K562 (cell line): ENCODE data around the gene TNRC6B. TPM values are rescaled to one million over a fixed set of nuclear protein-coding genes. Genes with fewer than 3 reads are reported as not detected.

Experiments
- ATAC-seq: fragments of 200-7000 bp; cut with Tn5 transposase; 3 replicates; pipeline ENCODE4 v1.9.1; 2020; ENCODE audit warnings: moderate library complexity
- BruUV-seq: library from RNA; stranded (reverse); fragments of 400-500 nt; replicated peaks from 2 replicates; lab custom pipeline; 2021; lab: Mats Ljungman, UMichigan
- CTCF ChIA-PET: fragments of 300-600 bp; formaldehyde crosslinking; extraction: SDS; loops from one replicate; lab custom pipeline; 2021; ENCODE audit warnings: low intra/inter-chr PET ratio; lab: Yijun Ruan, JAX
- POLR2A ChIA-PET: fragments of 300-600, 350-650 bp; sonication (Branson Sonifier 250); formaldehyde crosslinking; extraction: SDS; loops from one replicate; lab custom pipeline; 2021; ENCODE audit warnings: antibody characterized with exemption, inconsistent platforms; lab: Yijun Ruan, JAX
- DNase-seq, 4 experiments: peaks; one replicate each; pipeline versions ENCODE4 v3.0.0 to v3.0.0-alpha.2; 2011 to 2018; ENCODE audit warnings: low spot score in 3 of 4, mixed read lengths in 3 of 4; ENCODE audit errors: extremely low read depth in 1 of 4
- FAIRE-seq: peaks from 2 replicates; lab custom pipeline; 2011; peaks lifted over from hg19 to GRCh38; lab: Jason Lieb, UNC
- H2AFZ ChIP-seq: 2 replicates; pipeline ENCODE4 v1.6.0; 2011; ENCODE audit warnings: low read depth, low read length, control low read depth, inconsistent platforms
- H3K27ac ChIP-seq: fragments of 200-600 bp; 3 replicates; pipeline ENCODE4 v1.8.0; 2011; ENCODE audit warnings: low read depth, mild to moderate bottlenecking, control low read depth, inconsistent platforms, low read length, moderate library complexity, mixed read lengths; ENCODE audit errors: extremely low read depth
- H3K27me3 ChIP-seq, 2 experiments: fragments of 300-600 bp in 1 of 2; 2 replicates in 1 of 2; 3 replicates in 1 of 2; pipeline versions ENCODE4 v1.6.0 to v1.8.0; 2011; ENCODE audit warnings: inconsistent platforms in 2 of 2, low read length in 2 of 2, mild to moderate bottlenecking in 1 of 2, mixed read lengths in 1 of 2, moderate library complexity in 1 of 2; ENCODE audit not compliant: control insufficient read depth in 2 of 2, insufficient read depth in 2 of 2
- H3K36me3 ChIP-seq: fragments of 300-600 bp; 3 replicates; pipeline ENCODE4 v1.8.0; 2011; ENCODE audit warnings: mild to moderate bottlenecking, low read length, inconsistent platforms; ENCODE audit not compliant: control insufficient read depth, insufficient read depth
- H3K4me1 ChIP-seq, 2 experiments: fragments of 200-600 bp in 1 of 2; replicated peaks in 1 of 2; 2 replicates in 1 of 2; 3 replicates in 1 of 2; pipeline versions ENCODE4 v1.5.1 to v1.8.0; 2011; ENCODE audit warnings: inconsistent platforms in 2 of 2, low read length in 2 of 2, mild to moderate bottlenecking in 1 of 2, mixed read lengths in 1 of 2, moderate library complexity in 1 of 2; ENCODE audit not compliant: control insufficient read depth in 2 of 2, insufficient read depth in 2 of 2
- H3K4me2 ChIP-seq: 2 replicates; pipeline ENCODE4 v1.6.1; 2011; ENCODE audit warnings: low read length, control low read depth, inconsistent platforms, mixed read lengths; ENCODE audit not compliant: insufficient read depth
- H3K4me3 ChIP-seq: fragments of 200-600 bp; sonication (generic), shearing (Covaris generic); 2 replicates; pipeline ENCODE4 v1.5.1; 2016; ENCODE audit warnings: control low read depth, inconsistent platforms
- H3K79me2 ChIP-seq: fragments of 200-600 bp; 3 replicates; pipeline ENCODE4 v1.8.0; 2011; ENCODE audit warnings: low read length, inconsistent platforms; ENCODE audit not compliant: control insufficient read depth, insufficient read depth
- H3K9ac ChIP-seq, 2 experiments: 2 replicates each; pipeline versions ENCODE4 v1.6.0 to v1.6.1; 2011; ENCODE audit warnings: low read depth in 2 of 2, low read length in 2 of 2, control low read depth in 1 of 2, inconsistent platforms in 1 of 2, mild to moderate bottlenecking in 1 of 2, mixed read lengths in 1 of 2; ENCODE audit not compliant: insufficient read depth in 1 of 2
- H3K9me1 ChIP-seq: one replicate; pipeline ENCODE4 v1.6.0; 2011; ENCODE audit warnings: inconsistent platforms, mild to moderate bottlenecking, low read length, moderate library complexity; ENCODE audit not compliant: control insufficient read depth, insufficient read depth
- H3K9me3 ChIP-seq: replicated peaks from 2 replicates; pipeline ENCODE4 v1.5.1; 2011; ENCODE audit warnings: low read depth, low read length, inconsistent platforms; ENCODE audit not compliant: control insufficient read depth, insufficient read depth
- H4K20me1 ChIP-seq: replicated peaks from 2 replicates; pipeline ENCODE4 v1.6.1; 2011; ENCODE audit warnings: low read length, inconsistent platforms, mixed read lengths; ENCODE audit not compliant: control insufficient read depth, insufficient read depth
- CAMTA2 ChIP-seq: fragments of 250-450 bp; sonication (Bioruptor Pico); conservative IDR thresholded peaks from 2 replicates; pipeline ENCODE4 v1.5.1; 2022
- CBX5 ChIP-seq: IDR thresholded peaks from 2 replicates; pipeline ENCODE4 v1.6.1; 2014; ENCODE audit warnings: low read depth, borderline replicate concordance
- CEBPB ChIP-seq: fragments of 450-650 bp; IDR thresholded peaks from 2 replicates; pipeline ENCODE4 v1.6.1; 2016; ENCODE audit warnings: missing genetic modification characterization, missing compliant biosample characterization
- HCFC1 ChIP-seq: IDR thresholded peaks from 2 replicates; pipeline ENCODE4 v1.6.1; 2012; ENCODE audit warnings: low read depth, low read length, improper control_type of control experiment
- HMGN3 ChIP-seq: IDR thresholded peaks from 2 replicates; pipeline ENCODE4 v1.6.1; 2011; ENCODE audit warnings: borderline replicate concordance, low read depth, mild to moderate bottlenecking, mixed read lengths, low read length; ENCODE audit not compliant: insufficient read length; ENCODE audit errors: extremely low read depth
- KDM5B ChIP-seq: fragments of 200-600 bp; sonication (generic); IDR thresholded peaks from 2 replicates; pipeline ENCODE4 v1.6.1; 2012; ENCODE audit warnings: low read depth, mild to moderate bottlenecking, moderate library complexity, low read length, control low read depth, inconsistent platforms; ENCODE audit not compliant: insufficient replicate concordance
- MBD2 ChIP-seq: sonication (generic); IDR thresholded peaks from 2 replicates; pipeline ENCODE4 v1.6.1; 2016; ENCODE audit warnings: low read depth, borderline replicate concordance
- MXD1 ChIP-seq: fragments of 250-450 bp; sonication (Bioruptor Pico); IDR thresholded peaks from 2 replicates; pipeline ENCODE4 v1.8.0; 2021; ENCODE audit warnings: borderline replicate concordance, mild to moderate bottlenecking, moderate library complexity; ENCODE audit not compliant: poor library complexity, severe bottlenecking
- PHB2 ChIP-seq: fragments of 450-650 bp; IDR thresholded peaks from 2 replicates; pipeline ENCODE4 v1.6.1; 2017; ENCODE audit warnings: low read depth
- ZBTB40 ChIP-seq, 2 experiments: fragments of 450-650 bp in 1 of 2; sonication (generic) in 1 of 2; formaldehyde crosslinking in 1 of 2; IDR thresholded peaks; 2 replicates each; pipeline versions ENCODE4 v1.7.1 to v1.9.0; 2016 to 2022; ENCODE audit warnings: inconsistent platforms in 1 of 2, mild to moderate bottlenecking in 1 of 2, missing genetic modification reagents in 1 of 2
- WGBS: fragments of 100-300 bp; shearing (Covaris generic); methylation state at CpG from one replicate; pipeline ENCODE4 v1.1.6; 2016; ENCODE audit warnings: low coverage, mixed read lengths; ENCODE audit not compliant: insufficient coverage; ENCODE audit errors: missing lambda C conversion rate; 5-methylcytosine and 5-hydroxymethylcytosine counted together
- in situ Hi-C: fragments of 300-500 bp; cut with MboI; formaldehyde crosslinking; loops from 4 replicates; pipeline ENCODE4 v1.15.0; 2018; ENCODE audit warnings: inconsistent platforms, mixed read lengths
- intact Hi-C: fragments of 100-400 bp; cut with micrococcal nuclease; formaldehyde crosslinking; loops from 2 replicates; pipeline ENCODE4 v1.14.2; 2022
- polyA plus RNA-seq, 8 experiments: library from polyadenylated mRNA; depleted of rRNA in 4 of 8; stranded (reverse) in 5 of 8; unstranded in 3 of 8; fragments of >200 nt; fragmentation: Nextera tagmentation in 2 of 8; fragmentation: Illumina TruSeq in 1 of 8; extraction: Ambion mirVana in 2 of 8; extraction: Trizol in 1 of 8; gene quantifications; 2 replicates each; pipeline versions ENCODE4 v1.2.1 to v1.2.3, GENCODE V29; 2011 to 2014; ENCODE audit warnings: inconsistent platforms in 1 of 8, missing spikeins in 1 of 8
- total RNA-seq, 7 experiments: library from RNA; depleted of rRNA in 6 of 7; stranded (reverse); fragments of >200 nt in 6 of 7; fragmentation: Illumina TruSeq in 2 of 7; extraction: Trizol in 2 of 7; gene quantifications; 2 replicates each; pipeline versions ENCODE4 v1.2.1 to v1.2.3, GENCODE V29; 2011 to 2021; ENCODE audit warnings: low replicate concordance in 1 of 7
- TF ChIP-seq, protein P1 (sequence below): fragments of 250-450 bp; sonication (Bioruptor Pico); IDR thresholded peaks from 2 replicates; pipeline ENCODE4 v1.8.0; 2021; ENCODE audit warnings: mild to moderate bottlenecking, moderate library complexity

Gene TNRC6B
- total and polyA plus RNA-seq, 9 of the 15 experiments (the other 6 are each of a cell fraction or from before 2014, with no cell fraction given): 0.96 to 18.8 (median 10.8) TPM

- H3K4me3 ChIP-seq: no peak overlapping the region
- peaks cover 9% of the 10 kb centered on the region; the same call in 2 of the 3 replicates for H3K36me3 ChIP-seq
- H4K20me1 ChIP-seq: no peaks in the 10 kb centered on the region
- WGBS: 73% methylated on average over 2 of the region's 3 CpGs
- H3K4me1 ChIP-seq: peaks cover 29 to 41% of the 10 kb centered on the region in 2 experiments
- ChIA-PET POLR2A (interaction anchor here (0.9 to 1.1 kb wide), 2 partner anchors 8 to 21 kb away, joined by 3 read pairs; no protein-coding TSS in a partner anchor), CTCF (no interaction called here)
- ATAC-seq: no peak
- no peak overlapping the region for H3K9ac ChIP-seq
- H3K4me2 ChIP-seq: no peak overlapping the region
- in situ Hi-C loops (no loop called here), intact Hi-C loops (loop anchor here (5.0 kb wide), 1 partner anchor 152 kb away; no protein-coding TSS in a partner anchor)
- no TSS peak for BruUV-seq
- H3K27ac ChIP-seq: no peak overlapping the region
- H3K9me1 ChIP-seq: peaks cover 7% of the 10 kb centered on the region
- peaks cover 92% of the 10 kb centered on the region for H3K79me2 ChIP-seq
- H3K27me3 ChIP-seq: no peaks in the 10 kb centered on the region
- H3K9me3 ChIP-seq: no peaks in the 10 kb centered on the region
- no peak overlapping the region for H2AFZ ChIP-seq
- no peak for DNase-seq
- FAIRE-seq: no peak
- TF ChIP-seq CAMTA2 (CRISPR knock-in tag) (no peak), MBD2 (no peak), HCFC1 (no peak), CEBPB (tag) (no peak), CBX5 (no peak), KDM5B (no peak), MXD1 (no peak), ZBTB40 (IDR thresholded peaks at IDR 0.05) (no peak), ZBTB40 (CRISPR knock-in tag; IDR thresholded peaks at IDR 0.05) (no peak), HMGN3 (no peak), PHB2 (no peak)
- TF ChIP-seq, protein P1, sequence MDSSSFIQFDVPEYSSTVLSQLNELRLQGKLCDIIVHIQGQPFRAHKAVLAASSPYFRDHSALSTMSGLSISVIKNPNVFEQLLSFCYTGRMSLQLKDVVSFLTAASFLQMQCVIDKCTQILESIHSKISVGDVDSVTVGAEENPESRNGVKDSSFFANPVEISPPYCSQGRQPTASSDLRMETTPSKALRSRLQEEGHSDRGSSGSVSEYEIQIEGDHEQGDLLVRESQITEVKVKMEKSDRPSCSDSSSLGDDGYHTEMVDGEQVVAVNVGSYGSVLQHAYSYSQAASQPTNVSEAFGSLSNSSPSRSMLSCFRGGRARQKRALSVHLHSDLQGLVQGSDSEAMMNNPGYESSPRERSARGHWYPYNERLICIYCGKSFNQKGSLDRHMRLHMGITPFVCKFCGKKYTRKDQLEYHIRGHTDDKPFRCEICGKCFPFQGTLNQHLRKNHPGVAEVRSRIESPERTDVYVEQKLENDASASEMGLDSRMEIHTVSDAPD: no peak
Observed at GRCh38 chr22:40194656-40195055, 16.9 kb downstream of the TNRC6B start.
